PC-9 (cell line): ENCODE results near the gene CDC42BPB. TPM values are rescaled to one million over a fixed set of nuclear protein-coding genes. Genes with fewer than 3 reads are reported as not detected.

Experiments used
- BruUV-seq: library from RNA; stranded (reverse); fragments of 400-500 nt; replicated peaks from 2 replicates; lab custom pipeline; 2021; lab: Mats Ljungman, UMichigan
- CTCF ChIA-PET: fragments of 300-600 bp; sonication (Branson Sonifier 250); formaldehyde crosslinking; loops from one replicate; lab custom pipeline; 2022; ENCODE audit warnings: antibody characterized with exemption; lab: Charles Lee
- POLR2A ChIA-PET: fragments of 300-600 bp; sonication (Branson Sonifier 250); formaldehyde crosslinking; loops from one replicate; lab custom pipeline; 2022; ENCODE audit warnings: antibody characterized with exemption; ENCODE audit not compliant: unreplicated experiment; lab: Charles Lee
- DNase-seq, 2 experiments: peaks; one replicate each; pipeline versions ENCODE4 v3.0.0 to v3.0.0-alpha.2; 2015 to 2022; ENCODE audit warnings: mixed read lengths in 1 of 2
- H2AFZ ChIP-seq: fragments of 200-600 bp; sonication (generic); 2 replicates; pipeline ENCODE4 v1.8.1; 2017; ENCODE audit warnings: antibody characterized with exemption
- H3F3A ChIP-seq: fragments of 200-600 bp; sonication (generic); 2 replicates; pipeline ENCODE4 v1.8.1; 2017; ENCODE audit warnings: antibody characterized with exemption, mild to moderate bottlenecking, low read depth; ENCODE audit not compliant: insufficient read depth
- H3K27ac ChIP-seq: fragments of 200-600 bp; sonication (generic); 2 replicates; pipeline ENCODE4 v1.6.1; 2016; ENCODE audit warnings: mixed run types
- H3K27me3 ChIP-seq: fragments of 200-600 bp; sonication (generic); 2 replicates; pipeline ENCODE4 v1.6.1; 2016; ENCODE audit warnings: low read depth, mixed run types; ENCODE audit not compliant: insufficient read depth
- H3K36me3 ChIP-seq: fragments of 200-600 bp; sonication (generic); 2 replicates; pipeline ENCODE4 v1.6.1; 2016; ENCODE audit warnings: low read depth, mixed run types
- H3K4me1 ChIP-seq: fragments of 200-600 bp; sonication (generic); replicated peaks from 2 replicates; pipeline ENCODE4 v1.6.1; 2016; ENCODE audit warnings: mixed run types; ENCODE audit not compliant: insufficient read depth
- H3K4me2 ChIP-seq: fragments of 200-600 bp; sonication (generic); 2 replicates; pipeline ENCODE4 v1.6.1; 2017; ENCODE audit warnings: mixed run types
- H3K4me3 ChIP-seq: fragments of 200-600 bp; sonication (generic); 2 replicates; pipeline ENCODE4 v1.6.1; 2016; ENCODE audit warnings: mixed run types
- H3K79me2 ChIP-seq: fragments of 200-600 bp; sonication (generic); 2 replicates; pipeline ENCODE4 v1.6.1; 2017; ENCODE audit warnings: low read depth, mixed run types
- H3K9me2 ChIP-seq: fragments of 200-600 bp; sonication (generic); 2 replicates; pipeline ENCODE4 v1.8.1; 2017; ENCODE audit warnings: mild to moderate bottlenecking; ENCODE audit not compliant: insufficient read depth
- H3K9me3 ChIP-seq: fragments of 200-600 bp; sonication (generic); 2 replicates; pipeline ENCODE4 v1.8.1; 2016; ENCODE audit warnings: low read depth; ENCODE audit not compliant: insufficient read depth
- H4K20me1 ChIP-seq: fragments of 200-600 bp; sonication (generic); 2 replicates; pipeline ENCODE4 v1.8.1; 2017; ENCODE audit not compliant: insufficient read depth
- CTCF ChIP-seq: fragments of 200-600 bp; sonication (generic); conservative IDR thresholded peaks from 2 replicates; pipeline ENCODE4 v1.6.1; 2017; ENCODE audit warnings: mixed run types, antibody characterized with exemption, mild to moderate bottlenecking, moderate library complexity
- EZH2 ChIP-seq: fragments of 200-600 bp; sonication (generic); IDR thresholded peaks from 2 replicates; pipeline ENCODE4 v1.8.0; 2017; ENCODE audit warnings: antibody characterized with exemption, low read depth
- intact Hi-C: fragments of 100-400 bp; cut with micrococcal nuclease; formaldehyde crosslinking; loops from one replicate; pipeline ENCODE4 v1.10.0; 2022; ENCODE audit not compliant: unreplicated experiment
- total RNA-seq: library from RNA; stranded (reverse); gene quantifications from 2 replicates; pipeline ENCODE4 v1.2.3, GENCODE V29; 2021

CDC42BPB gene
- total RNA-seq, 1 experiment from 2014 or later: 203 TPM

GRCh38 chr14:102903248-102903888 lies 154.0 kb downstream of the CDC42BPB start:
- Histone ChIP-seq H3K4me1 (no peaks in the 10 kb centered on the region), H3K9me2 (no peaks in the 10 kb centered on the region), H3K9me3 (no peaks in the 10 kb centered on the region), H4K20me1 (no peaks in the 10 kb centered on the region), H2AFZ (no peak overlapping the region), H3K27me3 (no peaks in the 10 kb centered on the region), H3K79me2 (no peaks in the 10 kb centered on the region), H3K36me3 (0 out of 2 replicates have a peak, but pooled peaks cover 9% of the 10 kb centered on the region), H3F3A (peaks cover 4% of the 10 kb centered on the region; the same call in 1 of the 2 replicates), H3K4me3 (no peak overlapping the region), H3K4me2 (no peak overlapping the region), H3K27ac (no peak overlapping the region)
- DNase-seq: no peak
- BruUV-seq: no TSS peak
- TF ChIP-seq EZH2 (no peak), CTCF (no peak)
- ChIA-PET POLR2A (no interaction called here), CTCF (no interaction called here)
- intact Hi-C loops: no loop called here

GRCh38 chr14:102902523-102903247 lies 154.7 kb downstream of the CDC42BPB start:
- H4K20me1 ChIP-seq: no peaks in the 10 kb centered on the region
- no peaks in the 10 kb centered on the region for H3K4me1 ChIP-seq
- CTCF ChIA-PET: no interaction called here
- POLR2A ChIA-PET: no interaction called here
- no peaks in the 10 kb centered on the region for H3K27me3 ChIP-seq
- H3K4me3 ChIP-seq: no peak overlapping the region
- H3K27ac ChIP-seq: no peak overlapping the region
- no peak overlapping the region for H3K4me2 ChIP-seq
- 0 out of 2 replicates have a peak, but pooled peaks cover 9% of the 10 kb centered on the region for H3K36me3 ChIP-seq
- peaks cover 5% of the 10 kb centered on the region; the same call in 1 of the 2 replicates for H3F3A ChIP-seq
- no peak overlapping the region for H2AFZ ChIP-seq
- intact Hi-C loops: no loop called here
- H3K9me3 ChIP-seq: no peaks in the 10 kb centered on the region
- no TSS peak for BruUV-seq
- no peaks in the 10 kb centered on the region for H3K79me2 ChIP-seq
- H3K9me2 ChIP-seq: no peaks in the 10 kb centered on the region
- TF ChIP-seq CTCF (no peak), EZH2 (no peak)
- DNase-seq: no peak

- intact Hi-C loops: no loop called here
- no peaks in the 10 kb centered on the region for H3K9me3 ChIP-seq
- DNase-seq: no peak
- H3K4me1 ChIP-seq: no peaks in the 10 kb centered on the region
- H3K27ac ChIP-seq: no peak overlapping the region
- H3F3A ChIP-seq: peaks cover 6% of the 10 kb centered on the region; the same call in 1 of the 2 replicates
- ChIA-PET POLR2A (no interaction called here), CTCF (interaction anchor here (0.6 kb wide), 1 partner anchor 378 kb away, joined by 3 read pairs; no protein-coding TSS in a partner anchor)
- H3K27me3 ChIP-seq: no peaks in the 10 kb centered on the region
- no peak overlapping the region for H3K4me3 ChIP-seq
- H4K20me1 ChIP-seq: no peaks in the 10 kb centered on the region
- no peak overlapping the region for H2AFZ ChIP-seq
- H3K4me2 ChIP-seq: no peak overlapping the region
- no TSS peak for BruUV-seq
- H3K9me2 ChIP-seq: no peaks in the 10 kb centered on the region
- TF ChIP-seq CTCF: no peak
- 0 out of 2 replicates have a peak, but pooled peaks cover 9% of the 10 kb centered on the region for H3K36me3 ChIP-seq
- H3K79me2 ChIP-seq: no peaks in the 10 kb centered on the region
Observed at GRCh38 chr14:102902086-102902485, 155.3 kb downstream of the CDC42BPB start.
